GM21786 (cell line): ENCODE data around the gene LYRM4.

ENCODE experiments used
- ATAC-seq: cut with Tn5 transposase; IDR thresholded peaks from one replicate; pipeline ENCODE4 v1.9.1; 2021; ENCODE audit not compliant: unreplicated experiment

Gene LYRM4

GRCh38 chr6:5247201-5247600 is 13.5 kb downstream of the LYRM4 start:
- ATAC-seq: no peak

- no peak for ATAC-seq
Measured at GRCh38 chr6:5246141-5247097, 14.3 kb downstream of the LYRM4 start.

- no peak for ATAC-seq
Measured at GRCh38 chr6:5243069-5243468, 17.7 kb downstream of the LYRM4 start.

- no peak for ATAC-seq
Measured at GRCh38 chr6:5241252-5241651, 19.5 kb downstream of the LYRM4 start.

- ATAC-seq: no peak
Measured at GRCh38 chr6:5238336-5238735, 22.4 kb downstream of the LYRM4 start.

GRCh38 chr6:5237805-5238204 is 22.9 kb downstream of the LYRM4 start:
- ATAC-seq: no peak

- ATAC-seq: no peak
Measured at GRCh38 chr6:5235830-5236229, 24.9 kb downstream of the LYRM4 start.

GRCh38 chr6:5234874-5235273 is 25.9 kb downstream of the LYRM4 start:
- no peak for ATAC-seq

GRCh38 chr6:5231289-5231688 is 29.5 kb downstream of the LYRM4 start:
- ATAC-seq: no peak

- ATAC-seq: no peak
Measured at GRCh38 chr6:5230081-5230480, 30.7 kb downstream of the LYRM4 start.

GRCh38 chr6:5229356-5229755 is 31.4 kb downstream of the LYRM4 start:
- no peak for ATAC-seq

- ATAC-seq: no peak
Measured at GRCh38 chr6:5223309-5223708, 37.4 kb downstream of the LYRM4 start.

GRCh38 chr6:5220443-5220842 is 40.3 kb downstream of the LYRM4 start:
- ATAC-seq: no peak

- ATAC-seq: no peak
Measured at GRCh38 chr6:5219011-5219691, 41.6 kb downstream of the LYRM4 start.

GRCh38 chr6:5217356-5217755 is 43.4 kb downstream of the LYRM4 start:
- ATAC-seq: no peak

GRCh38 chr6:5215799-5216198 is 45.0 kb downstream of the LYRM4 start:
- ATAC-seq: no peak

- ATAC-seq: no peak
Measured at GRCh38 chr6:5215159-5215558, 45.6 kb downstream of the LYRM4 start.

GRCh38 chr6:5214570-5215052 is 46.1 kb downstream of the LYRM4 start:
- ATAC-seq: no peak

GRCh38 chr6:5213836-5214235 is 46.9 kb downstream of the LYRM4 start:
- no peak for ATAC-seq

GRCh38 chr6:5211492-5211891 is 49.3 kb downstream of the LYRM4 start:
- ATAC-seq: no peak

- ATAC-seq: no peak
Measured at GRCh38 chr6:5208471-5208971, 52.2 kb downstream of the LYRM4 start.

GRCh38 chr6:5208057-5208456 is 52.7 kb downstream of the LYRM4 start:
- ATAC-seq: no peak
